Measurements from ENCODE around the gene SLC35F3.
"Not testable (repeated sequence)": the region's sequence is repeated elsewhere in the genome, so short reads cannot be mapped to it uniquely, and the experiment has no call there.

The SLC35F3 gene

DNA sequence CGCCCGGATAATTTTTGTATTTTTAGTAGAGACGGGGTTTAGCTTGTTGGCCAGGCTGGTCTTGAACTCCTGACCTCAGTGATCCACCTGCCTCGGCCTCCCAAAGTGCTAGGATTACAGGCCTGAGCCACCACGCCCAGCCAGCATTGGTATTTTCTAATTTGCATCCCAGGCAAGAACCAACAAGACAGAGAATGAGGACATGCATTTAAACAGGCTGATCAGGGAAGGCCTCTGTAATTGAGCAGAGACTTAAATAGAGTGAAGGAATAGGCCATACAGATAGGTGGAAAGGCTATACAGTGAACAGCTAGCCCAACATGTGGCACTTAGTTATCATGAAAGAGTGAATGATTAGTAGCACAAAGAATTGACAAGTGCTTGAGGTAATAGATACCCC is 230.4 kb downstream of the SLC35F3 start:
- peaks cover 10% of the 10 kb centered on the region for H3K27me3 Mint-ChIP-seq
- no peak overlapping the region for H3K27ac Mint-ChIP-seq
- no peak overlapping the region for H3K4me3 Mint-ChIP-seq
- no peaks in the 10 kb centered on the region for H3K36me3 Mint-ChIP-seq (ENCODE audit: low read depth)
- H3K9me3 Mint-ChIP-seq, result no peaks in the 10 kb centered on the region
- H3K4me1 Mint-ChIP-seq (ENCODE audit: low read depth), result no peaks in the 10 kb centered on the region

DNA sequence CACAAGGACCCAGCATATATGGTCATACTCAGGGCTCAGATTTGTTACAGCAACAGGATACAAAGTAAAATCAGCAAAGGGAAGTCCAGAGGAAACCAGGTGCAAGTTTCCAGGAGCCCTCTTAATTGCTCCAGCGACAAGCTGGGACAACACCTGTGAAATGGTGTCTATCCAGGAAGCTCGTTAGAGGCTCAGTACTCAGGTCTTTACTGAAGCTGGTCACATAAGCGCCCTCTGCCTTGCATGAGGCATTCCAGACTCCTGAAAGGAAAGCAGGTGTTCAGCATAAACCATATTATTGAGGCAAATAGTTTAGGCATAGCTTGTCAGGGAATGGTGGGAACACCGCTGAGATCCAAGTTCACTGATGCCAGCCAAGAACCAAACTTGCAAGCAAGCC is 231.0 kb downstream of the SLC35F3 start:
- Mint-ChIP-seq H3K4me3 (no peak overlapping the region), H3K4me1 (ENCODE audit: low read depth) (no peaks in the 10 kb centered on the region), H3K9me3 (no peaks in the 10 kb centered on the region), H3K27me3 (peaks cover 10% of the 10 kb centered on the region), H3K36me3 (ENCODE audit: low read depth) (no peaks in the 10 kb centered on the region), H3K27ac (no peak overlapping the region)

DNA sequence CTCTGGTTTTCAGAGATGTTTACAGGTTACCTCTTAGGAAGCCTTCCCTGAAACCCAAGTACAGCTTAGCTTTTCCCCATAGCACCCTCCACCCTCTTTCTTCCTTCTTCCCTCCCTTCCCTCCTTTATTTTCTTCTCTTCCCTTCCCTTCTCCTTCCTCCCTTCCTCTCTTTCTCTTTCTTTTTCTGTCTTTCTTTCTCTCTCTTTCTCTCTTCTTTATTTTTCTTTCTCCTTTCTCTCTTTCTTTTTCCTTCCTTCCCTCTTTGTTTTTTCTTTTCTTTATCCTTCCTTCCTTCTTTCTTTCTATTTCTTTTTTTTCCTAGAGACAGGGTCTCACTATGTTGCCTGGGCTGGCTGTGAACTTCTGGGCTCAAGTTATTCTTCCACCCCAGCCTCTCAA is 231.6 kb downstream of the SLC35F3 start:
- no peaks in the 10 kb centered on the region for H3K4me1 Mint-ChIP-seq (ENCODE audit: low read depth)
- peaks cover 10% of the 10 kb centered on the region for H3K27me3 Mint-ChIP-seq
- H3K36me3 Mint-ChIP-seq (ENCODE audit: low read depth), result no peaks in the 10 kb centered on the region
- H3K9me3 Mint-ChIP-seq, result no peaks in the 10 kb centered on the region
- no peak overlapping the region for H3K4me3 Mint-ChIP-seq
- H3K27ac Mint-ChIP-seq, result no peak overlapping the region

GRCh38 chr1:234139966-234140365 is 235.5 kb downstream of the SLC35F3 start:
- Mint-ChIP-seq H3K27me3 (peaks cover 22% of the 10 kb centered on the region), H3K9me3 (no peaks in the 10 kb centered on the region), H3K27ac (no peak overlapping the region), H3K36me3 (ENCODE audit: low read depth) (no peaks in the 10 kb centered on the region), H3K4me1 (ENCODE audit: low read depth) (no peaks in the 10 kb centered on the region), H3K4me3 (no peak overlapping the region)

DNA sequence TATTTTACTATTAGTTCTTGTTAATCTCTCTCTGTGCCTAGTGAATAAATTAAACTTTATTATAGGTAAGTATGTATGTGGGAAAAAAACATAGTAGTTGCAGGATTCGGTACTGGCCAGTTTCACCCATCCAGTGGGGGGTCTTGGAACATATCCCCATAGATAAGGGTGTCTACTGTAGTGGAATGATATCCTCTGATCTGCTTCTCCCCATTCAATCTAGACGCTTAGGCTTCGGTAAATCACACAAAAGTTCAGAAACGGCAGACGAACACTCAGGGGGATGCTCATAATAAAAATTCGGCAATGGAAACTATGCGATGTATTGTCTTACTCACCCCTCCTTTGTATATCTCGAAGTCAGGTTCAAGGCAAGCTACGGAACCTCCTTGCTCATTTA is 235.9 kb downstream of the SLC35F3 start:
- H3K4me1 Mint-ChIP-seq (ENCODE audit: low read depth), result no peaks in the 10 kb centered on the region
- no peak overlapping the region for H3K27ac Mint-ChIP-seq
- H3K9me3 Mint-ChIP-seq, result no peaks in the 10 kb centered on the region
- H3K36me3 Mint-ChIP-seq (ENCODE audit: low read depth), result no peaks in the 10 kb centered on the region
- H3K27me3 Mint-ChIP-seq, result peaks cover 26% of the 10 kb centered on the region
- H3K4me3 Mint-ChIP-seq, result no peak overlapping the region

- H3K9me3 Mint-ChIP-seq, result no peaks in the 10 kb centered on the region
- no peak overlapping the region for H3K27ac Mint-ChIP-seq
- no peak overlapping the region for H3K4me3 Mint-ChIP-seq
- no peaks in the 10 kb centered on the region for H3K36me3 Mint-ChIP-seq (ENCODE audit: low read depth)
- H3K4me1 Mint-ChIP-seq (ENCODE audit: low read depth), result no peaks in the 10 kb centered on the region
- peaks cover 30% of the 10 kb centered on the region for H3K27me3 Mint-ChIP-seq
These were observed 236.5 kb downstream of the SLC35F3 start for GRCh38 chr1:234141006-234141405.

- Mint-ChIP-seq H3K27me3 (peaks cover 42% of the 10 kb centered on the region), H3K27ac (no peak overlapping the region), H3K9me3 (no peaks in the 10 kb centered on the region), H3K4me3 (no peak overlapping the region), H3K4me1 (ENCODE audit: low read depth) (peaks cover 3% of the 10 kb centered on the region), H3K36me3 (ENCODE audit: low read depth) (no peaks in the 10 kb centered on the region)
These were observed 239.2 kb downstream of the SLC35F3 start for GRCh38 chr1:234143681-234144080.

GRCh38 chr1:234144901-234145300 is 240.4 kb downstream of the SLC35F3 start:
- no peaks in the 10 kb centered on the region for H3K9me3 Mint-ChIP-seq
- no peaks in the 10 kb centered on the region for H3K36me3 Mint-ChIP-seq (ENCODE audit: low read depth)
- H3K4me3 Mint-ChIP-seq, result no peak overlapping the region
- H3K4me1 Mint-ChIP-seq (ENCODE audit: low read depth), result peaks cover 4% of the 10 kb centered on the region
- H3K27me3 Mint-ChIP-seq, result peaks cover 48% of the 10 kb centered on the region
- no peak overlapping the region for H3K27ac Mint-ChIP-seq

DNA sequence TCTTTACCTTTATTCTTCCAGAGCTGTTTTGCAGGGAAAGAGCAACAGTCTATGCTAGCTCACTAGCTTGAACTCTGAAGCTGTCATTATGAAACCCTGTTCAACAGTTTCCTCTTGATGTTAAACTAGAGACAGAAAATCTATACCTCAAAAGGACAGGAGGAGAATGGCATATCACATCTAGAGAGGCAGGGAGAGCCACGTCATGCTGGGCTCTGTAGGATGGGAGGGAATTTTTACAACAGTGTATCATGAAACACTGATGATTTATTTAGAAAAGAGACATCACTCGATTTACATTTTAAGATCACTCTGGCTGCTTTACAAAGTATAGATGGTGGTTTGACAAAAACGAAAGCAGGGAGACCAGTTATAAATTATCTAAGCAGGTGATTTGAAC is 243.9 kb downstream of the SLC35F3 start:
- Mint-ChIP-seq H3K4me1 (ENCODE audit: low read depth) (peaks cover 12% of the 10 kb centered on the region), H3K27me3 (peaks cover 56% of the 10 kb centered on the region), H3K36me3 (ENCODE audit: low read depth) (no peaks in the 10 kb centered on the region), H3K27ac (no peak overlapping the region), H3K4me3 (no peak overlapping the region), H3K9me3 (no peaks in the 10 kb centered on the region)

DNA sequence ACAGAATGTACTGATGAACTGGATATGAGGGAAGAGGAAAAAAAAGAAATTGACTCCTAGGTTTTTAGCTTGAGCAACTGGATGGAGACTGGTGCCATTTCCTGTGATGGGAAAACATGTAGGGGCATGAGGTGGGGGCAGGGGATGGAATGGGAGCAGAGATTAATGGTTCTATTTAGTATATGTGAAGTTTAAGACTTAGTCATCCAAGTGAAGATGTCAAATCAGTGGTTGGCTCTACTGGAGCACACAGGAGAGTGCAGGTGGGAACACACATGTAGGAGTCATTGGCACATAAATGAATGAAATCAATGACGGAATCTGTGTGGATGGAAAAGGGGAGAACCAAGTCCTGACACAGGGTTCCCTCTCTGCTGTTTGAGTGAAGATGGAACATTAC is 244.3 kb downstream of the SLC35F3 start:
- Mint-ChIP-seq H3K36me3 (ENCODE audit: low read depth) (no peaks in the 10 kb centered on the region), H3K9me3 (no peaks in the 10 kb centered on the region), H3K27ac (no peak overlapping the region), H3K27me3 (peaks cover 52% of the 10 kb centered on the region), H3K4me3 (no peak overlapping the region), H3K4me1 (ENCODE audit: low read depth) (peaks cover 12% of the 10 kb centered on the region)

- no peaks in the 10 kb centered on the region for H3K36me3 Mint-ChIP-seq (ENCODE audit: low read depth)
- no peak overlapping the region for H3K4me3 Mint-ChIP-seq
- no peak overlapping the region for H3K27ac Mint-ChIP-seq
- peaks cover 49% of the 10 kb centered on the region for H3K27me3 Mint-ChIP-seq
- H3K4me1 Mint-ChIP-seq (ENCODE audit: low read depth), result peaks cover 12% of the 10 kb centered on the region
- H3K9me3 Mint-ChIP-seq, result no peaks in the 10 kb centered on the region
These were observed 244.7 kb downstream of the SLC35F3 start for GRCh38 chr1:234149217-234149616.

DNA sequence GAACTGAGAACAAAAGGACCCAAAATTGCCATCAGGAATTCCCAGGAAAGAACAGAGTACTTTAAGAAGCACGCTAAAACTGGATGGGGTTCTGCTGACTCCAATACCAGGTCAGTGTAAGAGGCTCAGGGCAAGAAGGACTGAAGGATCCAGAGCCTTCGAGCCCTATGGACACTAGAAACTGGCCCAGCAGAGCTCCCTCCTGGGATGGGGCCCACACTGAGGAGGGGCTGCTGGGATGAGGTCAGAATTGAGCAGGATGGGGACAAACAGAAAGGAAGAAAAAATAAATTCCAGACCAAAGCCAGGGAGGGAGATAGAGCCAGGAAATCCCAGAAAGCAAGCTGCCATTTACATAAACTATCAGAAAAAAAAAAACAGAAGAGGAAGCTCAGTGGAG is 246.4 kb downstream of the SLC35F3 start:
- Mint-ChIP-seq H3K4me1 (ENCODE audit: low read depth) (peaks cover 12% of the 10 kb centered on the region), H3K9me3 (no peaks in the 10 kb centered on the region), H3K36me3 (ENCODE audit: low read depth) (no peaks in the 10 kb centered on the region), H3K4me3 (no peak overlapping the region), H3K27ac (no peak overlapping the region), H3K27me3 (peaks cover 37% of the 10 kb centered on the region)

GRCh38 chr1:234152344-234152743 is 247.9 kb downstream of the SLC35F3 start:
- not testable (repeated sequence) for H3K36me3 Mint-ChIP-seq (ENCODE audit: low read depth); H3K4me3 Mint-ChIP-seq; H3K9me3 Mint-ChIP-seq; H3K27ac Mint-ChIP-seq
- H3K27me3 Mint-ChIP-seq, result peaks cover 31% of the 10 kb centered on the region
- peaks cover 12% of the 10 kb centered on the region for H3K4me1 Mint-ChIP-seq (ENCODE audit: low read depth)

GRCh38 chr1:234154320-234155251 is 250.1 kb downstream of the SLC35F3 start:
- no peaks in the 10 kb centered on the region for H3K36me3 Mint-ChIP-seq (ENCODE audit: low read depth)
- H3K4me3 Mint-ChIP-seq, result no peak overlapping the region
- H3K27ac Mint-ChIP-seq, result no peak overlapping the region
- no peaks in the 10 kb centered on the region for H3K9me3 Mint-ChIP-seq
- peaks cover 20% of the 10 kb centered on the region for H3K27me3 Mint-ChIP-seq
- H3K4me1 Mint-ChIP-seq (ENCODE audit: low read depth), result peaks cover 8% of the 10 kb centered on the region

GRCh38 chr1:234162661-234163060 is 258.2 kb downstream of the SLC35F3 start:
- H3K4me1 Mint-ChIP-seq (ENCODE audit: low read depth), result no peaks in the 10 kb centered on the region
- no peaks in the 10 kb centered on the region for H3K36me3 Mint-ChIP-seq (ENCODE audit: low read depth)
- H3K9me3 Mint-ChIP-seq, result no peaks in the 10 kb centered on the region
- no peak overlapping the region for H3K4me3 Mint-ChIP-seq
- H3K27me3 Mint-ChIP-seq, result peaks cover 9% of the 10 kb centered on the region
- no peak overlapping the region for H3K27ac Mint-ChIP-seq
